RPMI7951 (cell line): ENCODE data around the gene MRPL9. TPM values are rescaled to one million over a fixed set of nuclear protein-coding genes. Genes with fewer than 3 reads are reported as not detected.

Source experiments
- DNase-seq: peaks from one replicate; pipeline ENCODE4 v3.0.0-alpha.2; 2012; ENCODE audit warnings: low read depth
- total RNA-seq: library from RNA; depleted of rRNA; stranded (reverse); fragments of >200 nt; shearing (Covaris generic); gene quantifications from 2 replicates; pipeline ENCODE4 v1.2.3, GENCODE V29; 2014; rRNA removed

The MRPL9 gene
- 101 and 156 TPM in 2 replicates for total RNA-seq

DNA sequence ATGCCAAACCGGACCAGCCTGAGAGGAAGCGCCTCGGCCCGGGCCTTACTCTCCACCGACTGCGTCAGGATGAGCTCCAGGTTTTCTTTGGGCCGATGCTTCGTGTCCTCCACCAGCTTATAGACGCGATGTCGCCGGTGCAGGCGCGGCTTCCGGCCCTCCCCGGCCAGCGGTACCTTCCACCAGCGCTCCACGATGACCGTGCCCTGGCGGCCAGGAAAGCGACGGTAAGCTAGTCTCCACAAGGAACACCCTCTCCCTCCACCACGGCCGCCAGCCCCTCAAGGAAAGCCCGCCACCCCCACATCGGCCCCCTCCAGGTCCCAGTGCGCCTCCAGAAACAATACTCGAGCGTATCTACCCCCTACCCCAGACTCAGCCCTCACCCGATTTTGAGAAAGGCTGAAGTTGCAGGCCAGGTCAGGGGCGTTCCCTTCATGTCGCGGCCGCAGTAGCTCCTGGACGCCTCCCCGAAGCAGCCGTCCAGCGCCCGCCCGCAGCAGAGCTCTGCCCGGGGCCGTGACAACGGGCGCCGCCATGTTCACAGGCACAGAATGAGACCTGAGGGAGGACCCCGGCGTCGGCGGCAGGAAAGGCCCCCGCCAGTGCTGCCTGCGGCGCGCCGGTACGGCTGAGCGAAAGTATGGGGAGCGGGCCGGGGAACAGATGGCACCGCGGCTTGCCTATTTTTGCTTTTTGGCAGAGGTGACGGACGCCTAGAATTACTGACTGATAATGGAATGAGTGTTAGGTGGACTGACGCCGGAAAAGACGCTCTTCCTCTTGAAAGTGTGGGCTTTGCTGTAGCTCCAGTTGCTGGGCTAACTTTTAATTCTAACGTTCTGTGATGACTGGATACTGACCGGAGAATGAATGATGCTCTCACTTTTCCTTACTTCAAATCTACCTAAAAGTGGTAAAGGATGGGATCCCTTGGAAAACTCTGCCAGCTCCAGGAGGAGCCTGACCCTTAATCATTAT, at the start of gene MRPL9:
Gene MRPL9 (minus strand): TSS at position 556 of the 981 bp plus-strand sequence. CDS start 17 bp downstream, at position 539.
- DNase-seq, result peak; percentile 75

DNA sequence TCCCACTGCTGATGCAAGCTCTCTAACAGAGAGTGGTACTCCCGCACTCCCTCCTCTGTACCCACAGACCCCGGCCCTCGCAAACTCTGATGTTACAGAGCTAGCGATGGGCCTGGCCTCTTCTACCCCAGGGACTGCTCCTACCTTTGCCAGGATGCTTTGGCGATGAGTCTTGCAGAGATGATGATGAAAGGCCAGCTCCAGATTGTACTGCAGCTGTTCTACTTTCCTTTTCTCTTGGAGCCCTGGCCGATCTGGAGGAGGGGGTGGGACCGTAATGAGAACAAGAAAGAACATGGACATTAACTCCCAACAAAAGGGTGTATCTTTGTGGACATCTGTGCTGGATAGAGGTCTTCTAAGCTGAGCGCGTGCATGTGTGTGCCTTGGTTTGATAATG, 47.9 kb upstream of the MRPL9 start:
- no peak for DNase-seq

- no peak for DNase-seq
These were observed 46.8 kb upstream of the MRPL9 start for GRCh38 chr1:151809985-151810556.

GRCh38 chr1:151809290-151809984, 46.1 kb upstream of the MRPL9 start:
- no peak for DNase-seq

- DNase-seq, result no peak
These were observed 44.5 kb upstream of the MRPL9 start for GRCh38 chr1:151807766-151808165.

GRCh38 chr1:151807131-151807530, 43.8 kb upstream of the MRPL9 start:
- DNase-seq, result no peak

- DNase-seq, result no peak
These were observed 42.9 kb upstream of the MRPL9 start for GRCh38 chr1:151806170-151806569.

GRCh38 chr1:151805066-151805820, 41.9 kb upstream of the MRPL9 start, which contains the start of gene LINGO4:
Gene LINGO4, minus strand, starts transcription at chr1:151805419. Its CDS starts 2,715 bp downstream, at chr1:151802704.
- DNase-seq, result no peak

DNA sequence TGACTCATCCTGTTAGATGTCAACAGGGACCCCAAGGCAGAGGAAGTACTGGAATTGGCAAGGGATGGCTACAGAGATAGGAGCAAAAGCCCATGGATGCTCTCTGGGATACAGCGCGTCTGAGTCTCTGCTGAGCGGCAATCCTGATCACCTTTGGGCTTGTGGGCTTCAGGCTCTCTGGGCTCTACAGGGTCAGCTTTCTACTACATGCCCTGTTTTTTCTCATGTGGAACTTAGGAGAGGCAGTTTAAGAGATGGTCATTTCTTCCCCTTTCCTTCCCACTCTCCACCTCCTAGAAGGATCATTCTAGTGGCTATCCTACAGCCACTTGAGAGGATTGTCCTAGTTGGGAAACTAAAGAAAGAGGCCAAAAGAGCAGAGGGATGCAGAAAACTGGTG, 40.6 kb upstream of the MRPL9 start:
- no peak for DNase-seq

GRCh38 chr1:151803164-151803563, 39.9 kb upstream of the MRPL9 start:
- no peak for DNase-seq

DNA sequence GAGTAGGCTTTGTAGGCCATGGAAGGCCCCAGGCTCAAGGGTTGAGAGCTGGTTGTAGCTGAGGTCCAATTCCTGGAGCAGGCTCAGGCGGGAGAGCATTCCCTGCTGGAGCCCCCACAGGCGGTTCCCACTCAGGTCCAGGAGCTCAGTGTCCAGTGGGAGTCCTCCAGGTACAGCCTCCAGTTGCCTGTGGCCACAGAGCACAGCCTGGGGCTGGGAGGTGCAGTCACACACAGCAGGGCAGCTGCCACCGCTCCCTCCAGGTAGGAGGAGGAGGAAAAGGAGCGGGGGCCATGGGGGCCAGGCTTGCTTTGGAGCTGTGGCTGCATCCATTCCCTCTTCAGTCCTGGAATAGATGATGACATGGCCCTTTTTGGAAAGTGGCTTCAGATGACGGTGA, 39.1 kb upstream of the MRPL9 start:
- no peak for DNase-seq

GRCh38 chr1:151801846-151802245, 38.5 kb upstream of the MRPL9 start:
- DNase-seq, result no peak

GRCh38 chr1:151801310-151801820, 38.1 kb upstream of the MRPL9 start:
- no peak for DNase-seq

DNA sequence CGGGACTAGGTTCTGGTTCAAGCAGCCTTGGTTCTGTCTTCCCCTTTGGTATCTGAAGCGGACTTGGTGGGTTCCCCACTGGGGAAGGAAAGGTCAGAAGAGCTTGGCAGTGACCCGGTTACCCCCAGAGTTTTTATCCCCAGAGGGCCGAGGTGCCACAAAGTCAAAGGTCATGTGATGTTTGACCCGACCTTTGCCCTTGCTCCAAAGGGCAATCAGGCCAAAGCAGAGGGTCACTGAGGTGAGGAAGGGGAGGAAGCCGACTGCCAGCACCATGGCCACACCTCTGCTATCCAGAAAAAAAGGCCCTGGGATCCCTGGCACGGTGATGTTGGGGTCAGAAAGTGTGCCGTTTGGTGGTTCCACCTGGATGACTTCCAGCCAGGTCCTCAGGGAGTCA, 37.5 kb upstream of the MRPL9 start:
- DNase-seq, result no peak

DNA sequence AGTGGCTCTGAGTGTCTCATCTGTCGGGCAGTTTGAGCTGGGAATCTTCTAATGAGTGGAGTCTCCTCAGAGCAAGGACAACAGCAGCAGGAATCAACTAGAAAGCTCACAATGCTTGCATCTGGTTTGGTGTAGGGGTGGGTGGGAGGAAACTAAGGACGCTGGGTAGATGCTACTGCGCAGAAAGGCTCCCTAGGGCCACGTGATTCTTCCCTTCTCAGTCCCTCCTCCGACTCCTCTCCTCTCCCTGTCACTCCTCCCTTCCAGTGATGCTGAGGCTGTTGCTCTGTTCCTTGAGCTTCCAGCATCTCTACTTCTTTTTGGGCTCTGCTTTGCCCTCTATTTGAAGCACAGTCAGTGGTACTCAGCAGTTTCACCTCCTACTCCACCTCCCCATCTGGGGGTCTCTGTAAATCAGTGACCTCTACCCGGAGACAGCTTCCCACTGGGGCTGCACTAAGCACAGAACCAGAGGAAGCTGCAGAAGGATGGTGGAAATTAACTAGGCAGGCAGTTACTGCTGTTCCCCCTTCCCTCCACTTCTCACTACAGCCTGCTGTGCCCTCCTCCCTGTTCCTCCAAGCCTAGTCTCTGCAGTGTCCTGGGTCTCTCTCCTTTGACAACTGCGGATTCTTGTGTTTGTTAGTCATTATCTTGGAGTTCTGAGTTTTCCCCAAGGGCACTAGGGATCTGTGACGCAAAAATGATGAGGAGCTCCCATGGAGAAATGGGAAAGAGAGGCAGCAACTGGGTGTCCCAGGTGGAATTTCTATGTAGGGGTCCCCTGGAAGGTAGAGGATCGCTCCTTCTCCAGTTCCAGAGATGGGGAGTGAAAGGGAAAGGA, 36.1 kb upstream of the MRPL9 start:
- DNase-seq, result peak; percentile 19

GRCh38 chr1:151798571-151798970, 35.3 kb upstream of the MRPL9 start:
- no peak for DNase-seq

- peak; percentile 26 for DNase-seq
These were observed 27.8 kb upstream of the MRPL9 start for GRCh38 chr1:151790940-151791651.

DNA sequence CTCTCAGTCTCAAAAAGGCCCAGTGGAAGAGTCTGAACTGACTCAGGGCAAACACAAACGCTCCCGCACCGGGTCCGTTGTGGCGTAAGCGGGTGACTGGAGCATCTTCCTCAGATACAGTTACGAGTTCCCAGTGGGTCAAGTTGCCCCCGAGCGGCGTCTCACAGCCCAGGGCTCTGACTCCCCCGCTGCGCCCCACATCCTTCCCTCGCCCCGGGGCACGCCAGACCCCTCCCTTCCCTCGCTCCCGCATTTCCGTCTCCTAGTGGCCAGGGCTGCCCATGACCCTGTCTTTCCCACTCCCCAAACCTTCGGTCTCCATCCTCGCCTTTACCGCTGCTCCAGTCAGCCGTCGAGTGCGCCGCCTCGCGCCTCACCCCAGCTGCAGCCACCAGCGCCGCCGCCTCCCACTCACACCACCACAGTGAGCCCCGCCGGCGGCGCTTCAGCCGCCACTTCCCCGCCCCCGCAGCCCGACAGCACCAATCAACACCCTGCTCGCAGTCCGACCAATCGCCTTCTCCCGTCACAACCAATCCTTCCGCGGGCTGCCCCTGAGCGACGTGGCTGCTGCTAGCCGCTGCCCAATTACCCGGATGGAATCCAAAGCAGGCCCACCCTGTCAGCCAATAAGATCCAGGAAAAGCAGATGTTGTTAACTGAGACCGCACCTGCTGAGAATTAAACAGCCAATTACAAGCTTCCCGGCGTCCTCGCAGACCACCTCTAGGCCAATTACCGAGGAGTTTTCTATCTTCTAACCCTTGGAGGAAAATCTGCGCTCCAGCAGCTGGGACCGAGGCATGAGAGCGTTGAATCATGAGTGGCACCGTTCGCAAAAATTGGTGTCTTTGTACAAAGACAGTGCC, 27.0 kb upstream of the MRPL9 start, which contains the start of gene TDRKH:
Gene TDRKH (minus strand): TSS at position 430 of the 869 bp plus-strand sequence. CDS start 7,478 bp downstream, outside the sequence.
- DNase-seq, result peak; percentile 99

DNA sequence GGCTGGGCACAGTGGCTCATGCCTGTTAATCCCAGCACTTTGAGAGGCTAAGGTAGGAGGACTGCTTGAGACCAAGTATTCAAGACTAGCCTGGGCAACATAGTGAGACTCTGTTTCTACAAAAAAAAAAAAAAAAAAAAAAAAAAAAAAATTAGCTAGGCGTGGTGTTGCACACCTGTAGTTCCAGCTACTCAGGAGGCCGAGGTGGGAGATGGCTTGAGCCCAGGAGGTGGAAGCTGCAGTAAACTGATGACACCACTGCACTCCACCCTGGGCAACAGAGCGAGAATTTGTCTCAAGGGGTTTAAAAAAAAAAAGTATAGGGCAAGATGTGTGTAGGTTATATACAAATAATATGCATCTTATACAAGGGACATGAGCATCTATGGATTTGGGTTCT, 24.4 kb upstream of the MRPL9 start:
- DNase-seq, result no peak
